Ovary (tissue), 9 donors: ENCODE results near the gene AAK1. TPM values are rescaled to one million over a fixed set of nuclear protein-coding genes. Genes with fewer than 3 reads are reported as not detected.

Experiments used
- DNase-seq, 5 donors: peaks; one replicate each; pipeline ENCODE4 v3.0.0-alpha.2; 2019 to 2020
- H3K27ac ChIP-seq, 2 donors: fragments of 200-600 bp; one replicate each; pipeline versions ENCODE4 v1.5.1 to v1.8.0; 2019 to 2022
- H3K27me3 ChIP-seq: fragments of 200-600 bp; one replicate; pipeline ENCODE4 v1.8.0; 2022
- H3K36me3 ChIP-seq: fragments of 200-600 bp; sonication (generic); one replicate; pipeline ENCODE4 v1.5.1; 2019
- H3K4me1 ChIP-seq: one replicate; pipeline ENCODE4 v1.8.1; 2013; ENCODE audit warnings: mild to moderate bottlenecking, moderate library complexity; ENCODE audit not compliant: insufficient read depth
- H3K4me3 ChIP-seq: fragments of 200-600 bp; sonication (generic); one replicate; pipeline ENCODE4 v1.5.1; 2017
- H3K9me3 ChIP-seq, 2 donors: fragments of 200-600 bp in 1 of 2; sonication (generic) in 1 of 2; one replicate each; pipeline versions ENCODE4 v1.5.1 to v1.8.1; 2013 to 2019; ENCODE audit warnings: mild to moderate bottlenecking in 1 of 2, moderate library complexity in 1 of 2
- EP300 ChIP-seq: sonication (generic); formaldehyde crosslinking; IDR thresholded peaks from one replicate; pipeline ENCODE4 v1.6.1; 2017; ENCODE audit warnings: antibody characterized with exemption
- POLR2A ChIP-seq: fragments of 450-650 bp; IDR thresholded peaks from one replicate; pipeline ENCODE4 v1.6.1; 2017; ENCODE audit warnings: antibody characterized with exemption, mild to moderate bottlenecking, moderate library complexity
- WGBS, 3 donors: extraction: QIAGEN DNeasy Blood & Tissue Kit in 1 of 3; methylation state at CpG; one replicate each; pipeline versions ENCODE4 v1.1.5 to v1.1.7; 2013 to 2017; 5-methylcytosine and 5-hydroxymethylcytosine counted together
- intact Hi-C, 4 donors: fragments of 100-400 bp; cut with DNase I; formaldehyde crosslinking; loops; one replicate each; pipeline versions ENCODE4 v1.11.0 to v1.15.1; 2022 to 2023
- polyA plus RNA-seq, 2 donors: library from polyadenylated mRNA; stranded (reverse); fragments of 200-250 nt in 1 of 2; fragments of 350-450 nt in 1 of 2; fragmentation: Illumina TruSeq in 1 of 2; extraction: RNeasy Lipid Tissue Mini Kit (QIAGEN cat#74804) in 1 of 2; gene quantifications; one replicate each; pipeline ENCODE4 v1.2.3, GENCODE V29; 2013 to 2014
- total RNA-seq, 7 donors: library from RNA; depleted of rRNA in 2 of 7; stranded (reverse); fragments of >200 nt in 2 of 7; fragmentation: NEBNext Ultra II Directional in 3 of 7; extraction: Animal tissue kit (Norgen Biotek cat#: 25700) in 3 of 7; gene quantifications; one replicate each; pipeline versions ENCODE4 v1.1.0 to v1.2.4, GENCODE V29; 2016 to 2023
- TF ChIP-seq, protein P1 (sequence below), 3 donors: fragments of 450-650 bp in 2 of 3; fragments of 200-600 bp in 1 of 3; IDR thresholded peaks; one replicate each; pipeline versions ENCODE4 v1.5.1 to v1.8.0; 2016 to 2022; ENCODE audit warnings: antibody characterized with exemption in 3 of 3, mild to moderate bottlenecking in 1 of 3
- donor health status: DM: no; HTN: no; CAD: no; lungs with moderate emphysema.
- donor health status: DM: no; HTN: no; CAD: no.
- donor health status: Bipolar disorder and iron deficiency.
- donor health status: DM: yes; HTN: yes; CAD: no.
- donor health status: DM: no; HTN: no; CAD: no.
- donor health status: DM: yes; HTN: yes; CAD: no.

The AAK1 gene
- total and polyA plus RNA-seq, 9 donors, result 7.4 to 53.6 (median 34.3) TPM

DNA sequence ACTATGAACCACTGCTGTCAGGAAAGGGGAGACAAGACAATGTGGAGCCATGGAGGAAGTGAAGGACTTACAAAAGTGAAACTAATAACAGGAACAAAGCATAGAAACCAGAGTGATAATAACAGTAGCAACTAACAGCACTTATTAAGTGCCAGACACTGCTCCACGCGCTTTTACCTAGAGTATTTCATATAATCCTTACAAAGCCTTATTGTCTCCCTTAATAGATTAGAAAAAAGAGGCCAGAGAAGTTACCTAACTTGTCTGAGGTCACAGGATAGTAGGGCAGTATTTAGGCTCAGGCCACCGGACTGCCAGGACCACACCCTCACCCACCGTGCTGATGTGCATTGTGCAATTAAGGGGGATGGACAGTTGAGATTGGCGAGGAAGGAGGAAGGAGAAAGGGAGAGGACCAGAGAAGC lies 107.7 kb downstream of the AAK1 start:
- Histone ChIP-seq H3K27me3 (no peaks in the 10 kb centered on the region), H3K4me1 (no peaks in the 10 kb centered on the region), H3K27ac (no peak overlapping the region), H3K4me3 (no peak overlapping the region), H3K9me3 (no peaks in the 10 kb centered on the region), H3K36me3 (no peaks in the 10 kb centered on the region)
- no peak for TF ChIP-seq POLR2A
- TF ChIP-seq, protein P1, sequence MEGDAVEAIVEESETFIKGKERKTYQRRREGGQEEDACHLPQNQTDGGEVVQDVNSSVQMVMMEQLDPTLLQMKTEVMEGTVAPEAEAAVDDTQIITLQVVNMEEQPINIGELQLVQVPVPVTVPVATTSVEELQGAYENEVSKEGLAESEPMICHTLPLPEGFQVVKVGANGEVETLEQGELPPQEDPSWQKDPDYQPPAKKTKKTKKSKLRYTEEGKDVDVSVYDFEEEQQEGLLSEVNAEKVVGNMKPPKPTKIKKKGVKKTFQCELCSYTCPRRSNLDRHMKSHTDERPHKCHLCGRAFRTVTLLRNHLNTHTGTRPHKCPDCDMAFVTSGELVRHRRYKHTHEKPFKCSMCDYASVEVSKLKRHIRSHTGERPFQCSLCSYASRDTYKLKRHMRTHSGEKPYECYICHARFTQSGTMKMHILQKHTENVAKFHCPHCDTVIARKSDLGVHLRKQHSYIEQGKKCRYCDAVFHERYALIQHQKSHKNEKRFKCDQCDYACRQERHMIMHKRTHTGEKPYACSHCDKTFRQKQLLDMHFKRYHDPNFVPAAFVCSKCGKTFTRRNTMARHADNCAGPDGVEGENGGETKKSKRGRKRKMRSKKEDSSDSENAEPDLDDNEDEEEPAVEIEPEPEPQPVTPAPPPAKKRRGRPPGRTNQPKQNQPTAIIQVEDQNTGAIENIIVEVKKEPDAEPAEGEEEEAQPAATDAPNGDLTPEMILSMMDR (IDR thresholded peaks at IDR 0.05), result no peak
- TF ChIP-seq EP300, result no peak
- no peak for DNase-seq
- intact Hi-C loops, result no loop called here
- 89 to 94% (median 92%) methylated on average over 5 of the region's 5 CpGs for WGBS, 3 donors

DNA sequence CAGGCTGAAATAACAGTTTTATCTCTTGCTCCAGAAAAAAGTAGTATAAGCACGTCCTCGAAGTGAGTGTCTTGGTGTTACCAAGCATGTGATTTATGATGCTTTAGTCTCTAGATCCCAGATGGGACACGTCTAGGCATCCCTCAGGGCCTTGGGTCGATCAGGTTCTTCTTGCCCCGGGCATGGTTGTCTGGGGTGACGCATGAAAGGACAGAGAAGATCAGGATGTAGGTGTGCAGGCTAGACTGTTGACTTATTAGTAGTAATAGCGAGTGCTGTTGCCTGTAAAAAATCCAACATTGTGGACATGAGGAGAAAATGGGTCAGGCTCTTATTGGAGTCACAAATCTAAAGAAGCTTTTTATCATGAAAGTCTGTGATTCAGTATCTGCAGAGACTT lies 112.4 kb downstream of the AAK1 start:
- intact Hi-C loops, result no loop called here

DNA sequence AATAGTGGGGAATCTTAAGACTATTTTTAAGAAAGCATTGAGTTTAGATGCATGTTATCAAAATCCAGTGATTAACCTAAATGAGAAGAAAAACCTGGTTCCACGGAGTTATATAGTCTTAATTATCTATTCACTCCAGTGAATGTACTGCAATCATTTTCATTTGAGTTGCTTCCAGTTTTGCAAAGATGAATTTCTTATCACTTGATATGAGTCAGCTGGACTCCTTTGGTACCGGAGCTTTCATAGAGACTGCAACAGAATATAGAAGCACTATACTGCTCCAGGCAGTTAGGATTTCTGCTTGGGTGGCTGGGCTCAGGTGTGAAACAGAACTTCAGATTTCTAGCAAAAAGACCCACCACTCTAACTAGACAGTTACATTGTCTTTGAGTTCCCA lies 114.1 kb downstream of the AAK1 start:
- no peak overlapping the region for H3K4me3 ChIP-seq
- no peaks in the 10 kb centered on the region for H3K36me3 ChIP-seq
- no peaks in the 10 kb centered on the region for H3K9me3 ChIP-seq
- 12 to 17% (median 15%) methylated on average over 2 of the region's 2 CpGs for WGBS, 3 donors
- DNase-seq, result no peak
- H3K27me3 ChIP-seq, result no peaks in the 10 kb centered on the region
- no peak overlapping the region for H3K27ac ChIP-seq
- TF ChIP-seq EP300, result no peak
- H3K4me1 ChIP-seq, result peaks cover 1% of the 10 kb centered on the region
- intact Hi-C loops, result no loop called here

More for the DNA sequence above, 112.4 kb downstream of the AAK1 start:
- Histone ChIP-seq H3K27ac (no peak overlapping the region), H3K4me3 (no peak overlapping the region), H3K9me3 (no peaks in the 10 kb centered on the region), H3K36me3 (no peaks in the 10 kb centered on the region), H3K4me1 (peaks cover 1% of the 10 kb centered on the region), H3K27me3 (no peaks in the 10 kb centered on the region)
- TF ChIP-seq EP300, result no peak
- TF ChIP-seq, protein P1 (IDR thresholded peaks at IDR 0.05), result no peak
- TF ChIP-seq POLR2A, result no peak
- 47 to 63% (median 56%) methylated on average over 7 of the region's 7 CpGs for WGBS, 3 donors
- DNase-seq, result no peak

DNA sequence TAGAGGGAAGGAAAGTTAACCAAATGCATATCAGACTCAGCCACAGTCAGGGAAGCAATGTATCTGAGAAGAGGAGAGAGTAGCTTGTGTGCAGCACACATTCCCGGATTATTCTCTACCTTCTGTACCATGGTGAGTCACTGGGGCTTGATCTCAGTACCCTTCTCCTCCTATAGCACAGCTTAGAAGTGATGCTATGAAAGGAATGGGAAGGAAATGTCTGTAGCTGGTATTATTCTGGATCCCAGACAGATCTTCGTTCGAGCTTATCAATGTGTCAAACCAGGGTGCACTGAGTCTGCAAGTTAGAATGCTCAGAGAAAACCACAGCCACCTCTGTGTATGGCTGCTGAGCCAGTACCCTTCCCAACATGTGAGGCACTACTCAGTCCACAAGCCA lies 118.3 kb downstream of the AAK1 start:
- Histone ChIP-seq H3K9me3 (no peaks in the 10 kb centered on the region), H3K4me3 (no peak overlapping the region), H3K27ac (no peak overlapping the region), H3K27me3 (no peaks in the 10 kb centered on the region), H3K36me3 (no peaks in the 10 kb centered on the region), H3K4me1 (peaks cover 1% of the 10 kb centered on the region)
- intact Hi-C loops, result no loop called here
- DNase-seq, result no peak
- WGBS, 3 donors, result 76 to 87% (median 83%) methylated on average over 3 of the region's 3 CpGs
- TF ChIP-seq POLR2A (no peak), EP300 (no peak)
- TF ChIP-seq, protein P1 (IDR thresholded peaks at IDR 0.05), result no peak

DNA sequence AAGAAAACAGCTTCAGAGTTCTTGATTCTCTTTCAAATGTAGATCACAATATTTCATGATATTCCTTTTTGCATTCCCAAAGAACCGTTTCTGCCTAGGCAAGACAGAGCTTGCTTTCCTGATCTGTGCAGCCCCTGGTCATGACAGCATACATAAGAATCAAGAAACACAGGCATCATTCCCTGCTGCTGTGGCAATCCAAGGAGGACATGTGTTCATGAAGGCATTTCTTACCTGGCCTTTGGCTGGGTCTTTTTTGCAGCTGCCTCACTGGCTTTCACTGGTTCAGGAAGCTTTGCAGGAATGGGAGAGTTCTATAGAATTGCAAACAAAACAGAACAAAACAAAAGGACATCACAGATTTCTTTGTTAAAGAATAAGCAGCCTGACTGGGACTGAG lies 118.7 kb downstream of the AAK1 start:
- intact Hi-C loops, result no loop called here
- H3K9me3 ChIP-seq, result no peaks in the 10 kb centered on the region
- H3K36me3 ChIP-seq, result no peaks in the 10 kb centered on the region
- TF ChIP-seq, protein P1 (IDR thresholded peaks at IDR 0.05), result no peak
- TF ChIP-seq EP300 (no peak), POLR2A (no peak)
- 86 to 97% (median 94%) methylated on average over 1 of the region's 1 CpG for WGBS, 3 donors
- H3K27me3 ChIP-seq, result no peaks in the 10 kb centered on the region
- H3K27ac ChIP-seq, result no peak overlapping the region
- no peak overlapping the region for H3K4me3 ChIP-seq
- no peak for DNase-seq
- H3K4me1 ChIP-seq, result peaks cover 1% of the 10 kb centered on the region
